SK-N-MC (cell line): ENCODE results near the gene MMS19.

Source experiments
- DNase-seq: peaks from one replicate; pipeline ENCODE4 v3.0.0-alpha.2; 2011; ENCODE audit warnings: low read depth, low spot score
- H3K27ac ChIP-seq: fragments of 200-600 bp; sonication (generic); 2 replicates; pipeline ENCODE4 v1.5.1; 2016; ENCODE audit warnings: mixed run types
- H3K36me3 ChIP-seq: fragments of 200-600 bp; sonication (generic); 2 replicates; pipeline ENCODE4 v1.6.1; 2017; ENCODE audit warnings: antibody characterized with exemption, low read length, mixed read lengths; ENCODE audit not compliant: insufficient read depth
- H3K4me3 ChIP-seq: fragments of 200-600 bp; sonication (generic); 2 replicates; pipeline ENCODE4 v1.5.1; 2016
- H3K9ac ChIP-seq: fragments of 200-600 bp; sonication (generic); 2 replicates; pipeline ENCODE4 v1.8.0; 2017; ENCODE audit warnings: mixed run types, mixed read lengths; ENCODE audit not compliant: insufficient read length
- H3K9me3 ChIP-seq: fragments of 200-600 bp; sonication (generic); 2 replicates; pipeline ENCODE4 v1.6.1; 2017; ENCODE audit warnings: low read depth, mild to moderate bottlenecking, antibody characterized with exemption, low read length, moderate library complexity, mixed read lengths
- EZH2 ChIP-seq: fragments of 200-600 bp; sonication (generic); IDR thresholded peaks from one replicate; pipeline ENCODE4 v1.6.1; 2017; ENCODE audit warnings: antibody characterized with exemption
- FOXP2 ChIP-seq: optimal IDR thresholded peaks from 2 replicates; pipeline ENCODE3; 2011; ENCODE audit warnings: mild to moderate bottlenecking, moderate library complexity; ENCODE audit not compliant: insufficient read depth; ENCODE audit errors: extremely low read length, control extremely low read depth
- POLR2AphosphoS5 ChIP-seq: IDR thresholded peaks from 2 replicates; pipeline ENCODE4 v1.6.1; 2012; ENCODE audit warnings: mild to moderate bottlenecking, low read depth, low read length, borderline replicate concordance

Gene MMS19

DNA sequence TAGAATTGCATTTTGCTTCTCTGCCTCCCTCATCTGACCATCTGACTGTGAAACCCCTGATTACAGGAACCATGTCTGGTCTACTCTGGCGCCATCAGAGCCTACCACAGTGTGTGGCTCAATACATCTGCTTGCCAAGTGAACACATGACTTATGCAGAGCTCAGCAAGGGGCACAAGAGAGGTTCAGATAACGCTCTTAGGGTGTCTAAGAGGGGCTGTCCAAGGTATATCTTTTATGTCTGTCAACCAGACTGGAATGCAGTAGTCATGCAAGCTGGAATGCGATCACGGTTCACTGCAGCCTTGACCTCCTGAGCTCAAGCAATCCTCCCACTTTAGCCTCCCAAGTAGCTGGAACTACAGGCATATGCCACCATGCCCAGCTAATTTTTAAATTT is 86.8 kb downstream of the MMS19 start:
- H3K36me3 ChIP-seq, result no peaks in the 10 kb centered on the region
- H3K9me3 ChIP-seq, result no peaks in the 10 kb centered on the region
- DNase-seq, result no peak
- no peak overlapping the region for H3K27ac ChIP-seq
- no peak overlapping the region for H3K4me3 ChIP-seq
- no peak for TF ChIP-seq EZH2
- TF ChIP-seq POLR2AphosphoS5, result no peak
- no peak for TF ChIP-seq FOXP2
- H3K9ac ChIP-seq, result no peak overlapping the region

DNA sequence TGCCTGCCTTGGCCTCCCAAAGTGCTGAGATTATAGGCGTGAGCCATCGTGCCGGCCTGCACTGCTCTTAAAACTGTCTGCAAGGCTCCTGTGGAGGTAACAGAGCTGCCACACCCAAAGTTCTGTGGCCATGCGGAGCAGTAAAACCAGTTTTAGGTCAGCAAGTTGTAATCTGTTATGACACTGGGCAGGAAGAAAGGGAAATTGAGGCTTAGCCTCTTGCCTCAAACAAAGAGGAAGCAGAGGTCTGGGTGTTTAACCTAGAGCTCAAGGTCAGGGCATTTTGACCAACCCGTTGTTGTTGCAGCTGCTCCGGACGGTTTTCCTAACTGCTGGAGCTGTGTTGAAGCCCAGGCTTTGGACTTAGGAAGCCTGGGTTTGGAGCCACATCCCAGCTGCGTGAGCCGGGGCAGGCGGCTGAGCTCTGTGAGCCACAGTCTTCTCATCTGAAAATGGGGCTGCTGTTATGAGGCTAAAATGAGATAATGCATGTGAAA is 89.7 kb downstream of the MMS19 start:
- Histone ChIP-seq H3K9ac (no peak overlapping the region), H3K9me3 (no peaks in the 10 kb centered on the region), H3K36me3 (no peaks in the 10 kb centered on the region), H3K4me3 (no peak overlapping the region), H3K27ac (no peak overlapping the region)
- TF ChIP-seq FOXP2 (no peak), EZH2 (no peak), POLR2AphosphoS5 (no peak)
- no peak for DNase-seq
